ENCODE measurements around the gene DGAT2.

DNA sequence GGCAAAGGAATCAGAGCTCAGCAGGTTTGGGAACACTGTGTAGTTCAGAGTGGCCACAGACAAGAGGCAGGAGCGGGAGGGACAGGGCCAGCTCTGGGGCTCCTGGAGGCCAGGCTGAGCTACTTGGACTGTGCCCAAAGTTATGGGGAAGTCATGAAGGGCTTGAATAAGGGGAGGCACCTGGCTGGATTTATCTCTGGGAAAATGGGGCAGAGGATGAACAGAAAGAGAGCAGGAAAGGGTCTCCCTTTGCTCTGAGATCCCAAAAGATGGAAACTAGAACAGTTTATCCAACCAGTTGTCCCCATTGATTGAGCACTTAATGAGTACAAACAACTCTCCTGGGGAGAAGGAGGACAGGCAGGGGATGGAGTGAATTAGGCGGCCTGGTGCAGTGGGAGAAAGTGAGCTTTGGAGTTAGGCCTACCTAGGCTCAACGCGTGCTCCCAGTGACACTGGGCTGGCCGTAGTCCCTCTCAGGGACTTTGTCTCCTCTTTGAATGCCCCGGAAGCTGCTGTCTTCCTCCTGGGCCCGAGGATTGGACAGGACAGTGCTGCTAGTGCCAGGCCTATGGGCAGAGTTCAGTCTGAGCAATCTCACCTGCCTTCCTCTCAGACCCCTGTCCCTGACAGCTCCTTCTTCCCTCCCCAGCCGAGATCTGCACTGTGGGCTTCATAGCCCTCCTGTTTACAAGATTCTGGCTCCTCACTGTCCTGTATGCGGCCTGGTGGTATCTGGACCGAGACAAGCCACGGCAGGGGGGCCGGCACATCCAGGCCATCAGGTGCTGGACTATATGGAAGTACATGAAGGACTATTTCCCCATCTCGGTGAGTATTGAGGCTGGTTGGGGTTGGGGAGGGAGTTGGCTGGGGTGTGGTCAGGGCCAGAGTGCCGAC lies 49.0 kb upstream of the DGAT2 start:
- TF ChIP-seq, protein P1, sequence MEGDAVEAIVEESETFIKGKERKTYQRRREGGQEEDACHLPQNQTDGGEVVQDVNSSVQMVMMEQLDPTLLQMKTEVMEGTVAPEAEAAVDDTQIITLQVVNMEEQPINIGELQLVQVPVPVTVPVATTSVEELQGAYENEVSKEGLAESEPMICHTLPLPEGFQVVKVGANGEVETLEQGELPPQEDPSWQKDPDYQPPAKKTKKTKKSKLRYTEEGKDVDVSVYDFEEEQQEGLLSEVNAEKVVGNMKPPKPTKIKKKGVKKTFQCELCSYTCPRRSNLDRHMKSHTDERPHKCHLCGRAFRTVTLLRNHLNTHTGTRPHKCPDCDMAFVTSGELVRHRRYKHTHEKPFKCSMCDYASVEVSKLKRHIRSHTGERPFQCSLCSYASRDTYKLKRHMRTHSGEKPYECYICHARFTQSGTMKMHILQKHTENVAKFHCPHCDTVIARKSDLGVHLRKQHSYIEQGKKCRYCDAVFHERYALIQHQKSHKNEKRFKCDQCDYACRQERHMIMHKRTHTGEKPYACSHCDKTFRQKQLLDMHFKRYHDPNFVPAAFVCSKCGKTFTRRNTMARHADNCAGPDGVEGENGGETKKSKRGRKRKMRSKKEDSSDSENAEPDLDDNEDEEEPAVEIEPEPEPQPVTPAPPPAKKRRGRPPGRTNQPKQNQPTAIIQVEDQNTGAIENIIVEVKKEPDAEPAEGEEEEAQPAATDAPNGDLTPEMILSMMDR (IDR thresholded peaks at IDR 0.05; ENCODE audit: low read depth, low read length): no peak
- TF ChIP-seq POLR2A (IDR thresholded peaks at IDR 0.05; ENCODE audit: extremely low read depth, insufficient read length): no peak
